ENCODE results near the gene ELMO1.

- TF ChIP-seq POLR2A (IDR thresholded peaks at IDR 0.05; ENCODE audit: low read depth) (no peak), EP300 (IDR thresholded peaks at IDR 0.05) (no peak), POLR2AphosphoS5 (IDR thresholded peaks at IDR 0.05) (no peak)
- TF ChIP-seq, protein P1, sequence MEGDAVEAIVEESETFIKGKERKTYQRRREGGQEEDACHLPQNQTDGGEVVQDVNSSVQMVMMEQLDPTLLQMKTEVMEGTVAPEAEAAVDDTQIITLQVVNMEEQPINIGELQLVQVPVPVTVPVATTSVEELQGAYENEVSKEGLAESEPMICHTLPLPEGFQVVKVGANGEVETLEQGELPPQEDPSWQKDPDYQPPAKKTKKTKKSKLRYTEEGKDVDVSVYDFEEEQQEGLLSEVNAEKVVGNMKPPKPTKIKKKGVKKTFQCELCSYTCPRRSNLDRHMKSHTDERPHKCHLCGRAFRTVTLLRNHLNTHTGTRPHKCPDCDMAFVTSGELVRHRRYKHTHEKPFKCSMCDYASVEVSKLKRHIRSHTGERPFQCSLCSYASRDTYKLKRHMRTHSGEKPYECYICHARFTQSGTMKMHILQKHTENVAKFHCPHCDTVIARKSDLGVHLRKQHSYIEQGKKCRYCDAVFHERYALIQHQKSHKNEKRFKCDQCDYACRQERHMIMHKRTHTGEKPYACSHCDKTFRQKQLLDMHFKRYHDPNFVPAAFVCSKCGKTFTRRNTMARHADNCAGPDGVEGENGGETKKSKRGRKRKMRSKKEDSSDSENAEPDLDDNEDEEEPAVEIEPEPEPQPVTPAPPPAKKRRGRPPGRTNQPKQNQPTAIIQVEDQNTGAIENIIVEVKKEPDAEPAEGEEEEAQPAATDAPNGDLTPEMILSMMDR (IDR thresholded peaks at IDR 0.05), result no peak
Observed at GRCh38 chr7:36911788-36912187, 536.9 kb downstream of the ELMO1 start.
